Mesangial cell (primary cell): ENCODE data around the gene KCNA4. TPM values are rescaled to one million over a fixed set of nuclear protein-coding genes. Genes with fewer than 3 reads are reported as not detected.

Experiments
- total RNA-seq: library from RNA; depleted of rRNA; stranded (reverse); fragments of >200 nt; gene quantifications from 2 replicates; pipeline ENCODE4 v1.2.3, GENCODE V29; 2015

Gene KCNA4
- total RNA-seq, result not detected in 2 replicates

GRCh38 chr11:30016588-30017363, at the start of gene KCNA4:
Gene KCNA4 (minus strand): TSS chr11:30017030. CDS start chr11:30012678, 4,352 bp downstream.

Other genes with a start within 250 kb of the KCNA4 start
- not detected in 2 replicates for gene FSHB, start 214.0 kb upstream of the KCNA4 start, total RNA-seq